Fibroblast of skin of back (primary cell): Measurements from ENCODE around the gene LRRC31.

Experiments used
- DNase-seq: peaks from one replicate; pipeline ENCODE4 v3.0.0-alpha.2; 2013

Gene LRRC31

DNA sequence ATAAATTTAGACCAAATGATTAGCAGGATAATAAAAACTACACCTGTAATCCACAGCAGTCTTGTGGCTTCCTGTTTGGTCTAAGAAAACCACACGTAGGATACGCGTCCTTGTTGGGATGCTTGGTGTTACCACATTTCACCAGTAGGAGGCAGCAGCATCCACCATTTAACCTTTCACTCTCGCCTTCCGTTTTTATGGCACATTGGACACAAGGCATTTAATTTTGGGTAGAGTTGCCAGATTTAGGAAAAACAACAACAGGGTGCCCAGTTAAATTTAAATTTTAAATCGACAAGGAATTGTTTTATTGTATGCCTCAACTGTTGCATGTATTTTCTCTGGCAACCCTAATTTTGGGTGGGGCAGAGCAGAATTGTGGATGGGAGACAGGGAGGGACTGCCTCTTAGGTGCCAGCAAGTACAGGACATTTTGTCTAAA is 6.3 kb downstream of the LRRC31 start:
- peak; percentile 52 for DNase-seq

GRCh38 chr3:169861871-169862270 is 7.9 kb downstream of the LRRC31 start:
- no peak for DNase-seq

GRCh38 chr3:169857811-169858210 is 11.9 kb downstream of the LRRC31 start:
- no peak for DNase-seq

DNA sequence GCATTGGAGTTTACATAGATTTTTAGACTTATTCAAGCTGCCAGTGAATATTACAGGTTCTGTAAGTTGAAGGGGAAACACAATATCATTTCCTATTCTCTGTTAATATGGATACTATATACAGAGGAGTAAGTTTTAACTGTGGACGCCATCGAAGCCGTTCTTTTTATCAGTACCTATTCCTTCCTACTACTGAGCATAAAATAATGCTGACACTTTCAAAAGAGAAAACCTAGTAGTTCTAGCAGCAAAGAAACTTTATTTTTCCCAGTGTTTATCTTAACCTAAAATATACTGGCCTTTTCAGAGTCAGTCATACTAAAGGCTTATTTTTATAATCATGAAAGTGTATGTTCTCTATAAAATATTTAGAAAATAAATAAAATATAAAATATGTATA is 14.2 kb downstream of the LRRC31 start:
- DNase-seq = no peak

GRCh38 chr3:169850618-169851017 is 19.1 kb downstream of the LRRC31 start:
- DNase-seq = no peak

DNA sequence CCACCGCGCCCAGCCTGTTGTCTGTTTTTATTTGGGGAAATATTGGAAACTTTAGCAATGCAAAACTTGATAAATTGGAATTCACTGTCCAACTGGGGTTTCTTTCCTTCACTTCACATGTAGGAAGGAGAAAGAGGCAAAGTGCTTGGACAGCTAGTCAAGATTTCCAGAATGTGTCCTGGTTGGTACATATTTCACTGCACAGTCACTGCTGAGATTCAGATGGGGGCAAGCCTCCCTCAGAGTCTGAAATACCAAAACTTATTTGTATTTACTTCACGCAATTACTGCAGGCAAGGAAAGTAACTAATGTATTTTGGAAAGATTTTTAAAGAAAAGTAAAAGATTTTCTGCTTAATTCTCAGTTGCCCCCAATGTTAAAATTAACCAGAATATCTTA is 21.0 kb downstream of the LRRC31 start:
- no peak for DNase-seq

GRCh38 chr3:169847896-169848295 is 21.8 kb downstream of the LRRC31 start:
- no peak for DNase-seq

GRCh38 chr3:169846458-169847193 is 23.1 kb downstream of the LRRC31 start:
- peak; percentile 71 for DNase-seq

DNA sequence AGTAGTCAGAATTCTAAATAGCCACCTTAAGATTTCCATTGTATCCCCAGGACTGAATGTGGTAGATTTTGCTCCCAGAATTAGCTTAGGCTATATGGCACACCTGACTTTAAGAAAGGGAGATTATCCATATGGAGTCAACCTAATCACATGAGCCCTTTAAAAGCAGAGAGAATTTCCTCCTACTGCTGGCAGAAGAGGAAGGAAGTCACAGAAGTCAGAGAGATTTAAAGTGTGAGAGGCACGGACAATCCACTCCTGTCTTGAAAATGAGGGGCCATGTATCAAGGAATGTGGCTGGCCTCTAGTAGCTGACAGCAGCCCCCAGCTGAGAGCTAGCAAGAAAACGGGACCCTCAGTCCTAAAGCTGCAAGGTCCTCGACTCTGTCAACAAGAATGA is 26.8 kb downstream of the LRRC31 start:
- no peak for DNase-seq

- DNase-seq = no peak
These were observed 28.6 kb downstream of the LRRC31 start for GRCh38 chr3:169841171-169841570.

DNA sequence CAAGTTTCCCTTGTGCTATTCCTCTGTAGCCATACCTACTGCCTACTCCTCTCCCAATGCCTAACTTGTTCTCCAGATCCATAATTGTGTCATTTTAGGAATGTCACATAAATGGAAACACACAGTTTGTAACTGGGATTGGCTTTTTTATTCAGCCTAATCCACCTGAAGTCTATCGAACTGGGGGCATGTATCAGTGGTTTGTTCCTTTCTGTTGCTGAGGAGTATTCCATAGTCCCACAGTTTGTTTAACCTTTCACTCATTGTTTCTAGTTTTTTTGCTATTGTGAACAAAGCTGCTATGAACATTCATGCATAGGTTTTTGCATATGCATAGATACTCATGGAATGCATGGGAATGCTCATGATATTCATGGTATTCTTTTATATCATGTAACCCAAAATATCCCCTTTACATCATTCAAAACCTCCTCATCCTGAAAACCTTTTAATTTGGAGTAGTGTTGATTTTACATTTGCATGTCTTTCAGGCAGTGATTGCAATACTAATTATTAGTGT is 31.2 kb downstream of the LRRC31 start:
- no peak for DNase-seq

GRCh38 chr3:169836942-169837275 is 32.8 kb downstream of the LRRC31 start:
- peak; percentile 16 for DNase-seq

DNA sequence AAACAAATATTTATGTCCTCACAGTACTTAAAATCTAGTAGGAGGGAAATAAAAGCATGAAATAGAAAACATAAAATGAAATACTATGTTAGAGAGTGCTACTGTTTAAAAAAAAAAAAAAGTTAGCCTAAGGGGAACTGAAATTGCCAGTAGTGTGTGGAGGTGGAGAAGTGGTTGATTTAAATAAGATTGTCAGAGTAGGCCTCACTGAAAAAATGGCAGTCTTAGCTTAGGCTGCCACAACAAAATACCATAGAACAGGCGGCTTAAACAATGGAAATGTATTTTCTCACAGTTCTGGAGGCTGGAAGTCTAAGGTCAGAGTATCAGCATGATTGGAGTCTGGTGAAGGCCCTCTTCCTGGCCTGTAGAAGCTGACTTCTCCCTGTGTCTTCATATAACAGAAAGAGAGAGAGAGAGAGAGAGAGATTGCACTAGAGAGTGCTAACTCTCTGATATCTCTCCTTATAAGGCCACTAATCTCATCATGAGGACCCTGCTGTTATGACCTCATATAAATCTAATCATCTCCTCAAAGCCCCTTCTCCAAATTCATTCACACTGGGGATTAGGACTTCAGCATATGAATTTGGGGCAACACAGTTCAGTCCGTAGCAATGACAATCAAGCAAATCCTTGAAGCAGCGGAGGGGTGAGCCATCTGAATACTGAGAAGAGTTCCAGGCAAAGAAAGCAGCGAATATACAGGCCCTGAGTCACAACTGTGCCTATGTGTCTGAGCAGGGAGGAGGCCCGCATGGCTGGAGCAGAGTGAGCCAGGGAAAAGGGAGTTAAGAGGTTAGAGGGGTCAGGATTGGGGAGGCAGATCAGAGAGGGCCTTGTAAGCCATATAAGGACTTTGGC is 33.4 kb downstream of the LRRC31 start:
- peak; percentile 24 for DNase-seq

DNA sequence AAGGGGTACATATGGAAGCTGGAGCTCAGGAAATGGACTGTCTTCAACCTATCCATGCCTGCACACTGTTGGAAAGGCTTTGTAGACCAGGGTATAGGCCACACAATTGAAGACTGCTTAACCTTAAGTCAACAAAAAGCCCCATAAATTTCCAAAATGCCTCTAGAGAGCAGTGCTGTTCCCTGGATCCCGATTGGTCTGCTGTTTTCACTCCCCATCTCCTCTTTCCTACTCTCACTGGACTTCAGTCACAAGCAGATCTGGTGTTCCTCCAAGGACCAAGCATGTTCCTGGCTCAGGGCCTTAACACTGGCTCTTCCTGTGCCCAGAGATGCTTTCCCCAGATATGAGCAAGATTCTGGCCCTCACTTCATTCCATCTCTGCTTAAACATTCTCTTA is 34.2 kb downstream of the LRRC31 start:
- DNase-seq = no peak

- DNase-seq = no peak
These were observed 42.0 kb downstream of the LRRC31 start for GRCh38 chr3:169827712-169828111.

- DNase-seq = no peak
These were observed 44.4 kb downstream of the LRRC31 start for GRCh38 chr3:169825316-169825715.

DNA sequence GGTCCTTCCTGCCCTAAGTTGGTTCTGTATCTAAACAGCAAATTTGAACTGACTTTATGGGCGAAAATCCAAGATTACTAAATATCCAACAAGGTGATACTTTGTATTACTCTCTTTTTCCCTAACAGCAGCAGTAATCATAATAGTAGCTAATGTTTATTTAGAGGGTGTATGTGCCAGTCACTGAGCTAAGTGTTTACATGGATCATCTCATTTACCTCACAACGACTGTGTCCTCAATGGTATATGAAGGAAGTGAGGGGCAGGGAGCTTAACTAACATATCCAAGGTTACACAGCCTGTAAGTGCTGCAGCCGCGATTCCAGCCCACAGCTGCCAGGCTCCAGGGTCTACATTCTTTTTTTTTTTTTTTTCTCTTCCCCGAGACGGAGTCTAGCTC is 46.8 kb downstream of the LRRC31 start:
- DNase-seq = no peak

DNA sequence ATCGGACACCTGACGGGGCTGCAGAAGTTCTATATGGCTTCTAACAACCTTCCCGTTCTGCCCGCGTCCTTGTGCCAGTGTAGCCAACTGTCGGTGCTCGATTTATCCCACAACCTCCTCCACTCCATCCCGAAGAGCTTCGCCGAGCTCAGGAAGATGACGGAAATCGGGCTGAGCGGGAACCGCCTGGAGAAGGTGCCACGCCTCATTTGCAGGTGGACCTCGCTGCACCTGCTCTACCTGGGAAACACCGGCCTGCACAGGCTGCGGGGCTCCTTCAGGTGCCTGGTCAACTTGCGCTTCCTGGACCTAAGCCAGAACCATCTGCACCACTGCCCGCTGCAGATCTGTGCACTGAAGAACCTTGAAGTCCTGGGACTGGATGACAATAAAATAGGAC is 47.2 kb downstream of the LRRC31 start:
- no peak for DNase-seq

- DNase-seq = no peak
These were observed 47.6 kb downstream of the LRRC31 start for GRCh38 chr3:169822091-169822490.

DNA sequence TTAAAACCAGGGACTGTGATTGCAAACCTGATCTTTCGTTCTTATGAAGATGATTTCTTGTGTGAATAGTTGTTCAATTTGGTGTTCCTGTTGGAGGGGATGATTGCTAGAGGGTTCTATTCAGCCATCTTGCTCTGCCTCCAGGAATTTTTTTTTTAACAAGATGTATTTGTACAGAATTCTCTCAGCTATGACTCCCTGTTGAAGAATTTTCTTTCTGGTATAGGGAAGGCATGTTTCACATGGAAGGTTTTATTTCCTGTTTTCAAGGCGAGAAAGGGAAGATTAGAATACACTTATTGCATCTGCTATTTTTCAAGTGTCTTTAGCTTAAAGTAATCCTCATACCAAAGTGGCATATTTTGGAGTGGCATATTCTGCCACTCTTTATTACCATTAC is 51.4 kb downstream of the LRRC31 start:
- peak; percentile 72 for DNase-seq

- no peak for DNase-seq
These were observed 54.1 kb downstream of the LRRC31 start for GRCh38 chr3:169815590-169816150.

- peak; percentile 18 for DNase-seq
These were observed 55.8 kb downstream of the LRRC31 start for GRCh38 chr3:169813757-169814517.

DNA sequence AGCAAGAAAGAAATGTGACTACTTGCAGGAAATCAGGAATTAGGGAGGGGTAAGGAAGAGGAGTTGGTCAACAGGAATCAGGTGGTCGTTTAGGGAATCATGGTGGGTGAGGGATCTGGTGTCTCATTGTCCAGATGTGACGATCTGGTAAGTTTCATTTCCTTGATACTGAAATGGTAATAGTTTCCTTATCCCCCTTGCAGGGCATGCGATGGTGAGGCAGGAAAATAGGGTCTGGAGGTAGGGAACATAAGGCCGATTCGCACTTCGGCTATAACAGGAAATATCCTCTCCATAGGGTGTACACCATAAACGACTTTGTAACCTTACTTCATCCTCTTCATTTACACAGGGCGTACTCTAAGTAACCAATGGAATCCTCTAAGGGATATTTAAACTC is 56.5 kb downstream of the LRRC31 start:
- DNase-seq = no peak
